PFSK-1 (cell line): ENCODE data around the gene PLEKHN1.

ENCODE experiments used
- FOXP2 ChIP-seq: optimal IDR thresholded peaks from 2 replicates; pipeline ENCODE3; 2011; ENCODE audit warnings: borderline replicate concordance, control low read depth, inconsistent platforms; ENCODE audit not compliant: insufficient read depth; ENCODE audit errors: extremely low read length, extremely low read depth
- POLR2AphosphoS5 ChIP-seq: IDR thresholded peaks from 2 replicates; pipeline ENCODE4 v1.6.1; 2012; ENCODE audit warnings: low read depth, mild to moderate bottlenecking, control low read depth, low read length, moderate library complexity
- SIN3A ChIP-seq: IDR thresholded peaks from 2 replicates; pipeline ENCODE4 v1.6.1; 2012; ENCODE audit warnings: mild to moderate bottlenecking, low read length, moderate library complexity, borderline replicate concordance; ENCODE audit not compliant: insufficient read depth
- TAF1 ChIP-seq: IDR thresholded peaks from 2 replicates; pipeline ENCODE4 v1.6.1; 2012; ENCODE audit warnings: low read length, control low read depth, borderline replicate concordance; ENCODE audit not compliant: insufficient read depth
- TF ChIP-seq, protein P1 (sequence below), 2 experiments: IDR thresholded peaks; 2 replicates each; pipeline versions ENCODE4 v1.6.1 to v1.8.0; 2011 to 2012; ENCODE audit warnings: low read depth in 2 of 2, low read length in 2 of 2, control low read depth in 1 of 2, inconsistent platforms in 1 of 2, mild to moderate bottlenecking in 1 of 2, moderate library complexity in 1 of 2; ENCODE audit not compliant: insufficient read depth in 1 of 2

The PLEKHN1 gene

DNA sequence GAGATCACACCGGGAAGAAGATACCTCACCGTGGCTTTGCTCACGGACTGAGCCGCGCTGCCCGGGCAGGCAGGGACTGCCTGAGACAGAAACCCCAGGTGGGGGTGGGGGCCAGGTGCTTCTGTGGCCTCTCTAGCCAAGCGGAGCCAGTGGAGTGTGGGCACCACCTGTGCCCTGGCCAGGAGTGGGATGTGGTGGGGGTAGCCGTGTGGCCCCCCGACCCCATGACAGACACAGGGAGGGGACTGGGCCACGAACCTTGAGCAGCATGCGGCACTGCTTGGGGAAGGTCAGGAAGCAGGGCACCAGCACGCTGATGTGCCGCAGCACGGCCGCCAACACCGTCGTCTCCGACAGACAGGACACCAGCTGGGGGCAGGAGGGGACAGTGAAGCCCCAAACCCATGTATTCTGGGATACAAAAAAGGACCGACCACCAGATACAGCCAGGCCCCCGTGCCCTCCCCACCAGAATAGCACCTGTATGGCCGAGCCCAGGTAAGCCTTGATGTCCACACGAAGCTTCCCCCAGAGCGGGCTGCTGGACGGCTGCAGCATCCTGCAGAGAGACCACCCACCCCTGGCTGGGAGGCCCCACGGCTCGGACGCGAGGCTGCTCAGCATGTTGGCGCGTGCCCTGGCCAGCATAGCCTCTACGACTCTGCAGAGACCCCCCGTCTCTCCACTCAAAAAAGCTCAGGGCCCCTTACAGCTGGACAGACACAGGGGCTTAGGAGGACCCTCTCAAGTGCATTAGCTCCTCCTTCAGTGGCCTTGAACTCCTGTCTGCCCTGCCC lies 12.6 kb upstream of the PLEKHN1 start:
- TF ChIP-seq FOXP2 (no peak), TAF1 (no peak), POLR2AphosphoS5 (no peak), SIN3A (no peak)
- TF ChIP-seq, protein P1, sequence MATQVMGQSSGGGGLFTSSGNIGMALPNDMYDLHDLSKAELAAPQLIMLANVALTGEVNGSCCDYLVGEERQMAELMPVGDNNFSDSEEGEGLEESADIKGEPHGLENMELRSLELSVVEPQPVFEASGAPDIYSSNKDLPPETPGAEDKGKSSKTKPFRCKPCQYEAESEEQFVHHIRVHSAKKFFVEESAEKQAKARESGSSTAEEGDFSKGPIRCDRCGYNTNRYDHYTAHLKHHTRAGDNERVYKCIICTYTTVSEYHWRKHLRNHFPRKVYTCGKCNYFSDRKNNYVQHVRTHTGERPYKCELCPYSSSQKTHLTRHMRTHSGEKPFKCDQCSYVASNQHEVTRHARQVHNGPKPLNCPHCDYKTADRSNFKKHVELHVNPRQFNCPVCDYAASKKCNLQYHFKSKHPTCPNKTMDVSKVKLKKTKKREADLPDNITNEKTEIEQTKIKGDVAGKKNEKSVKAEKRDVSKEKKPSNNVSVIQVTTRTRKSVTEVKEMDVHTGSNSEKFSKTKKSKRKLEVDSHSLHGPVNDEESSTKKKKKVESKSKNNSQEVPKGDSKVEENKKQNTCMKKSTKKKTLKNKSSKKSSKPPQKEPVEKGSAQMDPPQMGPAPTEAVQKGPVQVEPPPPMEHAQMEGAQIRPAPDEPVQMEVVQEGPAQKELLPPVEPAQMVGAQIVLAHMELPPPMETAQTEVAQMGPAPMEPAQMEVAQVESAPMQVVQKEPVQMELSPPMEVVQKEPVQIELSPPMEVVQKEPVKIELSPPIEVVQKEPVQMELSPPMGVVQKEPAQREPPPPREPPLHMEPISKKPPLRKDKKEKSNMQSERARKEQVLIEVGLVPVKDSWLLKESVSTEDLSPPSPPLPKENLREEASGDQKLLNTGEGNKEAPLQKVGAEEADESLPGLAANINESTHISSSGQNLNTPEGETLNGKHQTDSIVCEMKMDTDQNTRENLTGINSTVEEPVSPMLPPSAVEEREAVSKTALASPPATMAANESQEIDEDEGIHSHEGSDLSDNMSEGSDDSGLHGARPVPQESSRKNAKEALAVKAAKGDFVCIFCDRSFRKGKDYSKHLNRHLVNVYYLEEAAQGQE (IDR thresholded peaks at IDR 0.05; ENCODE audit: insufficient read depth in 1 of 2, low read depth in 2 of 2, low read length in 2 of 2) = no peak

DNA sequence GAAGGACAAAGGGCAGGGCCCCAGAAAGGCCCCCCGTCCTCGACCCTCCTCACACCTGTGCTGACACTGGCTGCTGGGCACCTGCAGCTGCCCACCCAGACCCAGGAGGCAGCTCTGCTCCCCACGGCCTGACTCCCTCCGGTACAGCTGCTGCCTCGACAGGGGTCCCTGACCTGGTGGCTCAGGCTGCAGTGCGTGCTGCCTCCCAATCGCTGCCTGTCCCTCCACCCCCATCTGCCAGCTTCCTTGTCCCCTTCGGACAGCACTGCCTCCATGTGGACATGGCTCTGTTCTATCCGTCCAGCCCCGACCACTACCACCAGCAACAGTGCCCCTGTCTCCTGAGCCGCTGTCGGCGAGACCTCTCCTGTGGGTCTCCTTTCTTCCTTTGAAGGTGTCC lies 11.4 kb upstream of the PLEKHN1 start:
- TF ChIP-seq, protein P1 (IDR thresholded peaks at IDR 0.05; ENCODE audit: insufficient read depth in 1 of 2, low read depth in 2 of 2, low read length in 2 of 2) = no peak
- TF ChIP-seq TAF1 = no peak
- no peak for TF ChIP-seq FOXP2
- no peak for TF ChIP-seq SIN3A
- no peak for TF ChIP-seq POLR2AphosphoS5

DNA sequence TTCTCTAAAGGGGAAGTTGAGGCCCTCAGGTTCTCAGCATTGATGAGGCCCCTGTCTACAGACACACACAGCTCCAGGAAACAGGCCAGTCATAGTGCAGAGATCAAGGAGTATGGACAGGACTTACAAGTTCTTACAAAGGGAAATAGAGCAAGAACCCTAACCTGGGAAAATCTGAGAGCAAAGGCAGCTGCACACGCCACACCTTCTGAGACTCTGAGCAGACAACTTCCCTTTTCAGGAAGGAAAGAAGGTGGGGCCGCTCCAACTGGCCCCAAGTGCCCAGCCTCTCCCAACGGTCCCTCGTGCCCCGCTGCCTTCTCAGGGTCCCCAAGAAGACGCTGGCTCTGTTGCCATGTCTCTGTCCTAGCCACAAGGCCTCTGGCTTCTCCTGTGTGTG lies 10.8 kb upstream of the PLEKHN1 start:
- no peak for TF ChIP-seq FOXP2
- no peak for TF ChIP-seq POLR2AphosphoS5
- TF ChIP-seq TAF1 = no peak
- TF ChIP-seq, protein P1 (IDR thresholded peaks at IDR 0.05; ENCODE audit: insufficient read depth in 1 of 2, low read depth in 2 of 2, low read length in 2 of 2) = no peak
- TF ChIP-seq SIN3A = no peak

DNA sequence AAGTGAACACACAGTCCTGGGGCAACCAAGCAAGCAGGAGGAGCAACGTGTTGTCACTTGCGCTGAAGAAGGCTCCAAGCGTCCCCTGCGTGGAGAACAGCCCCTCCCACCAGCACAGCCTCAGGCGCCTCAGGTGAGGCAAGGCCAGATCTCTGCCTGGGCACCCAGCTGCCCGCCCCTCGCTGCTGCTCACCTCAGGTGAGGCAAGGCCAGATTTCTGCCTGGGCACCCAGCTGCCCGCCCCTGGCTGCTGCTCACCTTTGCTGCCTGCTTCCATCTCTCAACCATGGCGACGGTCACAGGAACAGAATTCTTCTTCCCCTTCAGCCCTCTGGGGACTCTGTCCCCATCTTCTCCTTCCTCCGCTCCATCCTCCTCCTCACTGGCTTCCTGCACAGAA lies 9.6 kb upstream of the PLEKHN1 start:
- TF ChIP-seq SIN3A (no peak), TAF1 (no peak), FOXP2 (no peak), POLR2AphosphoS5 (no peak)
- TF ChIP-seq, protein P1 (IDR thresholded peaks at IDR 0.05; ENCODE audit: insufficient read depth in 1 of 2, low read depth in 2 of 2, low read length in 2 of 2) = no peak
